Mesendoderm (in vitro differentiated cells): ENCODE results near the gene CARD19.

Source experiments
- DNase-seq: peaks from one replicate; pipeline ENCODE4 v3.0.0; 2013
- H2AK5ac ChIP-seq: 2 replicates; pipeline ENCODE4 v1.6.1; 2013; ENCODE audit warnings: low read length, inconsistent platforms
- H2BK120ac ChIP-seq: 2 replicates; pipeline ENCODE4 v1.6.1; 2013; ENCODE audit warnings: low read depth, mild to moderate bottlenecking, low read length, moderate library complexity, mixed read lengths
- H2BK15ac ChIP-seq: replicated peaks from 2 replicates; pipeline ENCODE4 v1.6.1; 2013; ENCODE audit warnings: low read depth, mild to moderate bottlenecking, moderate library complexity
- H2BK5ac ChIP-seq: 2 replicates; pipeline ENCODE4 v1.6.1; 2013; ENCODE audit warnings: low read length, inconsistent platforms
- H3K18ac ChIP-seq: 2 replicates; pipeline ENCODE4 v1.6.1; 2013; ENCODE audit warnings: mild to moderate bottlenecking, low read length, mixed read lengths
- H3K23ac ChIP-seq: one replicate; pipeline ENCODE4 v1.6.1; 2013; ENCODE audit warnings: low read length
- H3K27ac ChIP-seq: 2 replicates; pipeline ENCODE4 v1.5.1; 2013; ENCODE audit warnings: low read depth, mild to moderate bottlenecking, inconsistent platforms, low read length, moderate library complexity
- H3K27me3 ChIP-seq: 2 replicates; pipeline ENCODE4 v1.6.1; 2013; ENCODE audit warnings: low read length, control low read depth, mild to moderate bottlenecking, inconsistent platforms; ENCODE audit not compliant: insufficient read depth, poor library complexity
- H3K36me3 ChIP-seq: 2 replicates; pipeline ENCODE4 v1.6.1; 2013; ENCODE audit warnings: low read length, inconsistent platforms; ENCODE audit not compliant: control insufficient read depth, insufficient read depth
- H3K4ac ChIP-seq: one replicate; pipeline ENCODE4 v1.6.1; 2013; ENCODE audit warnings: low read depth, mild to moderate bottlenecking, low read length, moderate library complexity
- H3K4me1 ChIP-seq: 2 replicates; pipeline ENCODE4 v1.6.1; 2013; ENCODE audit warnings: low read depth, low read length, inconsistent platforms; ENCODE audit not compliant: control insufficient read depth
- H3K4me2 ChIP-seq: 2 replicates; pipeline ENCODE4 v1.6.1; 2013; ENCODE audit warnings: low read length
- H3K4me3 ChIP-seq: 2 replicates; pipeline ENCODE4 v1.5.1; 2013; ENCODE audit warnings: mild to moderate bottlenecking, low read length
- H3K56ac ChIP-seq: one replicate; pipeline ENCODE4 v1.6.1; 2013; ENCODE audit warnings: low read length
- H3K79me1 ChIP-seq: 2 replicates; pipeline ENCODE4 v1.6.1; 2013; ENCODE audit warnings: low read length, inconsistent platforms
- H3K79me2 ChIP-seq: 2 replicates; pipeline ENCODE4 v1.6.1; 2013; ENCODE audit warnings: mild to moderate bottlenecking, low read length; ENCODE audit not compliant: control insufficient read depth, insufficient read depth
- H3K9ac ChIP-seq: 2 replicates; pipeline ENCODE4 v1.6.1; 2013; ENCODE audit warnings: low read length, inconsistent platforms
- H4K5ac ChIP-seq: one replicate; pipeline ENCODE4 v1.6.1; 2013; ENCODE audit warnings: low read length
- H4K8ac ChIP-seq: one replicate; pipeline ENCODE4 v1.6.1; 2013; ENCODE audit warnings: low read depth, mild to moderate bottlenecking, control low read depth, low read length, moderate library complexity
- WGBS: extraction: QIAGEN DNeasy Blood & Tissue Kit; methylation state at CpG from one replicate; pipeline ENCODE4 v1.1.7; 2013; ENCODE audit warnings: low lambda C conversion rate, missing lambda C conversion rate; ENCODE audit not compliant: insufficient coverage; ENCODE audit errors: extremely low coverage; 5-methylcytosine and 5-hydroxymethylcytosine counted together

Gene CARD19

DNA sequence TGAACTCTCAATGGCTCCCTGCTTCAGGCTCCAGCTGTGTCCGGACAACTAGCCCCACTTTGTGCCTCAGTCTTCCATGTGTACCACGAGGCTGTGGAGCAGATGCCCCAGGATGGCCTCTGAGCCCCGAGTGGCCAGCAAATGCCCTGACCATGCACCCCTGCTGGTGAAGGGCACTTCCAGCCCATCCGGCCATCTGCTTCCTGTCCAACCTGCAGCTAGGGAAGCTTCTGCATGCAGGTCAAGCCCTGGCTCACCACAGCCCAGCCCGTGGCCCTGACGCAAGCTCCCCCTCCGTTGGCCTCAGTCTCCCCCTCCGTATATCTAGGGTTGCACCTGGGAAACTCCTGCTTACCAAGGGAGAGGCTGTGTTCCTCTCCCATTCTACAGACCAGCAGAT lies 33.3 kb downstream of the CARD19 start:
- no peak overlapping the region for H3K9ac ChIP-seq
- no peak overlapping the region for H2BK120ac ChIP-seq
- H2BK15ac ChIP-seq = no peak overlapping the region
- H4K8ac ChIP-seq = no peak overlapping the region
- H3K79me2 ChIP-seq = no peaks in the 10 kb centered on the region
- H3K56ac ChIP-seq = no peak overlapping the region
- no peak overlapping the region for H3K23ac ChIP-seq
- H3K36me3 ChIP-seq = no peaks in the 10 kb centered on the region
- no peak overlapping the region for H3K27ac ChIP-seq
- H3K4me1 ChIP-seq = no peaks in the 10 kb centered on the region
- no peak overlapping the region for H2BK5ac ChIP-seq
- H3K18ac ChIP-seq = no peak overlapping the region
- H3K4ac ChIP-seq = no peak overlapping the region
- no peak for DNase-seq
- H3K27me3 ChIP-seq = no peaks in the 10 kb centered on the region
- WGBS = no CpG with 5 or more reads among the region's 8 CpGs
- H3K4me2 ChIP-seq = no peak overlapping the region
- no peak overlapping the region for H2AK5ac ChIP-seq
- H3K4me3 ChIP-seq = no peak overlapping the region
- H3K79me1 ChIP-seq = no peaks in the 10 kb centered on the region
- no peak overlapping the region for H4K5ac ChIP-seq

DNA sequence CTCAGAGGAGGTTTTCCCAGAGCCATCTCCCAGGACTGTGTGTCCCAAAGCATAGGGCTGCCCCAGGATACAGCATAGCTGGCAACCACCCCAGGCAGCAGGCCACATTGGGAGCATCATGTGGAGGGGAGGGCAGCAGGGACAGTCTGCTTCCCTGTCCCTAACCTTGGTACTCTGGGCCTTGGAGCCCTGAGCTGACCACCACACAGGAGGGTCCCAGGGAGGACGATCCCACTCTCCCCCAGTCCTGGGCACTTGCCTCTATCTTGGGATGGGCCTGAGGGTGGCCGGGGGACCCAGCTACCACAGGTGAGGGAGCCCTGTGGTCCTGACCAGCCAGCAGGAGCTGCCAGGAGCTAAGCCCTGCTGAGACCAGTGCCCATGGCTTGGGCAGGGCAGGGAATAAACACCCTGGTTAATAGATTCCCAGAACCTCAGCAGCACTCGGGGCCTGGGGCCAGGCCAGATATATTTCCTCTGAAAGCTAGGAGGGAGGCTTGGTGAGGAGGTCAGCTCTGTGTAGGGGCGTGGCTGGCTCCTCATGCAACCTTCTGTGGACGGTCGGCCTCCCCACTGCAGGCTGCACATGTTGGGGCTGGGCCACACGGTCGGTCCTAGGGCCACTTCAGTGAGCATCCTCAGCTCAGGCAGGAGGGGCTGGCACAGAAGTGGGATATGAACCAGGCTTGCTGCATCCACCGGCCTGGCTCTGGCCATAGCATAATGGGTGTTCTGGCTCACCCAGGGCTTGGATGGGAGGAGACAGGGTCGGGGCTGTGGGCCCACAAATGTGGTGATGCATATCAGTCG lies 33.9 kb downstream of the CARD19 start:
- Histone ChIP-seq H3K79me1 (no peaks in the 10 kb centered on the region), H3K36me3 (no peaks in the 10 kb centered on the region), H2AK5ac (no peak overlapping the region), H3K4me3 (no peak overlapping the region), H4K5ac (no peak overlapping the region), H2BK120ac (no peak overlapping the region), H3K4ac (no peak overlapping the region), H3K27ac (no peak overlapping the region), H3K4me2 (no peak overlapping the region), H3K18ac (no peak overlapping the region), H3K27me3 (no peaks in the 10 kb centered on the region), H4K8ac (no peak overlapping the region), H3K56ac (no peak overlapping the region), H3K4me1 (no peaks in the 10 kb centered on the region), H3K23ac (no peak overlapping the region), H3K79me2 (no peaks in the 10 kb centered on the region), H2BK15ac (no peak overlapping the region), H3K9ac (no peak overlapping the region), H2BK5ac (no peak overlapping the region)
- WGBS = no CpG with 5 or more reads among the region's 11 CpGs
- no peak for DNase-seq

DNA sequence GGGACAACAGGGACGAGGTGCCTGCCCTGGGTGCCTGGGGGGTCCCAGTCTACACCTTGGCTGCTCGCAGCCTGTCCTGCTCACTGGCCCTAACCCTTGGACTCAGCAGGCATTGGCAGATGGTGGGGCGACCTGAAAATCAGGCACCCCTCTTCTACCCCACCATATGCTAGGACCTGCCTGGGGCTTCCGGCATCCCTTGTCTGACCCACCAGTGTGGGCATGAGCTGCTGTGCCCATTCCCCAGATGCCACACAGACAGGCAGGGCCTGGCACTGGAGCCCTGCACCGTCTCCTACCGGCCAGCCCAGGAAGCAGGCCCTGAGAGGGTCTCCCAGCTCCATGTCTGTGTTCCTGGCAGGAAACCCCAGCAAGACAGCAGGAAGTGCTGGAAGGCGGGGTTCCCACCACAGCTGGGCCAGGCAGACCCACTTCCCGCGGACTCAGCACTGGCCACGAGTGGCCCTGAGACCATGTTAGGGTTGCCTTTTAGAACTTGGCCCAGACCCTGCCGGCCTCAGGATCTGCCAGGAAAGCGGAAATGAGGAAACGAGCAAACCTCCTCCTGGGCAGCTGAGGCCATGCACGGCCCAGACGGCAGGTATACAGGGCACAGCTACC lies 35.0 kb downstream of the CARD19 start:
- no peak for DNase-seq
- Histone ChIP-seq H3K79me1 (no peaks in the 10 kb centered on the region), H3K9ac (no peak overlapping the region), H3K4me2 (no peak overlapping the region), H3K27ac (no peak overlapping the region), H2AK5ac (no peak overlapping the region), H3K18ac (no peak overlapping the region), H3K4ac (no peak overlapping the region), H3K4me3 (no peak overlapping the region), H3K56ac (no peak overlapping the region), H2BK5ac (no peak overlapping the region), H4K8ac (no peak overlapping the region), H3K79me2 (no peaks in the 10 kb centered on the region), H3K23ac (no peak overlapping the region), H3K4me1 (no peaks in the 10 kb centered on the region), H2BK15ac (no peak overlapping the region), H3K27me3 (no peaks in the 10 kb centered on the region), H4K5ac (no peak overlapping the region), H2BK120ac (no peak overlapping the region), H3K36me3 (no peaks in the 10 kb centered on the region)
- no CpG with 5 or more reads among the region's 15 CpGs for WGBS

DNA sequence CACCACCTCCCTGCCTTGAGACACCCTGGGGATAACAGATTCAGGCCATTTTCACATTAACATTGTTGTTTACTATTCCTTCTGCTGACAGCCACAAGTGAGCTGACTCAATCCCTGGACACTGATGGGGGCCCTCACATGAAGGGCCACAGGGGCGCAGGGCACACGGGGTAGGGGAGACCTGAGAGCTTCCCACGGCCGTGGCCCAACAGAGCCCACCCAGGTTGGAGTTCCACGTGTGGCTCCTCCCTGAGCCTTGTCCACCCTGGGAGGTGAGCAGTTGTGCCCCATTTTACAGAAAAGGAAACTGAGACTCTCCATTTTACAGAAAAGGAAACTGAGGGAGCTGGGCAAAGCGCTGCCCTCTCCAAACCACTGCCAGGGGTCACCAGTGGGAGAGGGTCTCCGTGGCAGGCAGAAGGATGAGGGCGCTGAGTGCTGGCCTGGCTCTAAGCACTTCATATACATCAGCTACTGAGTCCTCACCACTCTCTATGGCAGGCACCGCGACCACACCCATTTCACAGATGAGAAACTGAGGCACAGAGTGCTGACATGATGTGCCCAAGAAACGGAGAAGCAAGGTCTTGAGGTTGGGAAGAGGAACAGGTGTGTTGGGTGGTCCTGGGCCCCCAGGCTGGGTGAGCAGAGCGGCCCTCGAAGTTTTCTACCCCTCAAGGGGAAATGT lies 35.7 kb downstream of the CARD19 start:
- no peak overlapping the region for H3K4ac ChIP-seq
- H3K18ac ChIP-seq = no peak overlapping the region
- no peaks in the 10 kb centered on the region for H3K4me1 ChIP-seq
- H2BK5ac ChIP-seq = no peak overlapping the region
- no peak overlapping the region for H3K4me2 ChIP-seq
- no peak overlapping the region for H4K5ac ChIP-seq
- no peak overlapping the region for H3K23ac ChIP-seq
- no peaks in the 10 kb centered on the region for H3K27me3 ChIP-seq
- WGBS = no CpG with 5 or more reads among the region's 13 CpGs
- DNase-seq = no peak
- no peak overlapping the region for H4K8ac ChIP-seq
- no peak overlapping the region for H3K56ac ChIP-seq
- H3K4me3 ChIP-seq = no peak overlapping the region
- H3K27ac ChIP-seq = no peak overlapping the region
- no peak overlapping the region for H2AK5ac ChIP-seq
- no peak overlapping the region for H2BK120ac ChIP-seq
- no peaks in the 10 kb centered on the region for H3K36me3 ChIP-seq
- H2BK15ac ChIP-seq = no peak overlapping the region
- no peaks in the 10 kb centered on the region for H3K79me2 ChIP-seq
- no peak overlapping the region for H3K9ac ChIP-seq
- no peaks in the 10 kb centered on the region for H3K79me1 ChIP-seq

DNA sequence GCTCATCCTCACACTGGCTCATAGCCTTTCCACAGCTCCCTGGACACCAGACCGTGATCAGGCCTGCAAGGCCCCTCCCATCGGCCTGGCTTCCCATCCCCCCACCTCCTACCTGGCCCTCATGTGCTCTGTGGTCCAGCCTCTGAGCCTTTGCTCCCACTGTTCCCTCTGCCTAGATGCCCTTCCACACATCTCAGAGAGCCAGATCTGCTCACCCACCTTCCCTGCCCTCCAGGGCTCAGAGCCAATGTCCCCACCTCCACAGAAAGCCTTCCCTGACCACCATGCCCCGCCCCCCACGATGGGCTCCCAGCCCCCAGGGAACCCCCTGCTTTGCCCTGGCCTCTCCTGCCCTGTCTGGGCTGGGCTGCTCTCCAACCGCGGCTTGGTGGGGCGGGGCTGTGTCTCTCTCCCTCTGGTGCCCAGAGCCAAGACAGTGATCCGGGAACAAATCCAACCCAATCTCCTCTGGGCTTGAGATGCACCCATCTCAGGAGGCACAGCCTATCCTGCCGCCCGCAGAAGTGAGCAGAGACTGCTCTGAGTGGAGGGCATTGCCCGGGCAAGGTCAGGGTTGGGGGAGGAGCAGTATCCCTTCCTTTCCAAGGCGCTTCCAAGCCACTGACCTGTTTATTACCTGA lies 36.4 kb downstream of the CARD19 start:
- Histone ChIP-seq H3K4me1 (no peaks in the 10 kb centered on the region), H2AK5ac (no peak overlapping the region), H3K4me2 (no peak overlapping the region), H4K8ac (no peak overlapping the region), H3K4me3 (no peak overlapping the region), H3K27me3 (no peaks in the 10 kb centered on the region), H3K9ac (peak overlapping the region; percentile 77), H2BK120ac (no peak overlapping the region), H3K27ac (no peak overlapping the region), H2BK5ac (no peak overlapping the region), H3K4ac (no peak overlapping the region), H3K23ac (peak overlapping the region; percentile 66), H3K56ac (peak overlapping the region; percentile 84), H4K5ac (no peak overlapping the region), H3K36me3 (no peaks in the 10 kb centered on the region), H3K79me1 (no peaks in the 10 kb centered on the region), H2BK15ac (no peak overlapping the region), H3K18ac (no peak overlapping the region), H3K79me2 (no peaks in the 10 kb centered on the region)
- DNase-seq = no peak
- no CpG with 5 or more reads among the region's 12 CpGs for WGBS
